Fibroblast of lung (primary cell): ENCODE measurements around the gene GIGYF2. TPM values are rescaled to one million over a fixed set of nuclear protein-coding genes. Genes with fewer than 3 reads are reported as not detected.

Source experiments
- DNase-seq, 2 donors: peaks; one replicate each; pipeline versions ENCODE4 v3.0.0 to v3.0.0-alpha.2; 2010; ENCODE audit warnings: low read depth in 2 of 2
- H2AFZ ChIP-seq: 2 replicates; pipeline ENCODE4 v1.5.1; 2012; ENCODE audit warnings: low read length, control low read depth, inconsistent platforms
- H3K27ac ChIP-seq: 2 replicates; pipeline ENCODE4 v1.5.1; 2011; ENCODE audit warnings: low read length, control low read depth; ENCODE audit not compliant: insufficient read depth
- H3K27me3 ChIP-seq: 2 replicates; pipeline ENCODE4 v1.5.1; 2011; ENCODE audit warnings: mild to moderate bottlenecking, low read length; ENCODE audit not compliant: control insufficient read depth, insufficient read depth
- H3K36me3 ChIP-seq: 2 replicates; pipeline ENCODE4 v1.5.1; 2011; ENCODE audit warnings: low read length; ENCODE audit not compliant: control insufficient read depth, insufficient read depth
- H3K4me1 ChIP-seq: 2 replicates; pipeline ENCODE4 v1.5.1; 2011; ENCODE audit warnings: low read length; ENCODE audit not compliant: control insufficient read depth, insufficient read depth; ENCODE audit errors: extremely low read depth
- H3K4me2 ChIP-seq: 2 replicates; pipeline ENCODE4 v1.5.1; 2011; ENCODE audit warnings: low read length, control low read depth; ENCODE audit not compliant: insufficient read depth; ENCODE audit errors: extremely low read depth
- H3K4me3 ChIP-seq, 4 experiments: fragments of 200-600 bp in 1 of 4; sonication (generic) in 1 of 4; replicated peaks in 1 of 4; 2 replicates each; pipeline ENCODE4 v1.5.1; 2011 to 2016; ENCODE audit warnings: low read length in 4 of 4, low read depth in 3 of 4, mild to moderate bottlenecking in 3 of 4, control low read depth in 2 of 4, inconsistent platforms in 1 of 4, mixed read lengths in 1 of 4; ENCODE audit not compliant: insufficient read depth in 1 of 4; ENCODE audit errors: control extremely low read depth in 1 of 4
- H3K79me2 ChIP-seq: 2 replicates; pipeline ENCODE4 v1.5.1; 2012; ENCODE audit warnings: mild to moderate bottlenecking, low read length, inconsistent platforms; ENCODE audit not compliant: control insufficient read depth, insufficient read depth
- H3K9ac ChIP-seq: 2 replicates; pipeline ENCODE4 v1.5.1; 2011; ENCODE audit warnings: mild to moderate bottlenecking, low read length, control low read depth; ENCODE audit not compliant: insufficient read depth
- H3K9me3 ChIP-seq: 2 replicates; pipeline ENCODE4 v1.5.1; 2012; ENCODE audit warnings: low read depth, low read length; ENCODE audit not compliant: control insufficient read depth, insufficient read depth
- H4K20me1 ChIP-seq: 2 replicates; pipeline ENCODE4 v1.5.1; 2011; ENCODE audit warnings: low read length; ENCODE audit not compliant: control insufficient read depth, insufficient read depth; ENCODE audit errors: extremely low read depth
- CTCF ChIP-seq, 2 donors: IDR thresholded peaks in 1 of 2; conservative IDR thresholded peaks in 1 of 2; 1 replicate in 1 of 2; 2 replicates in 1 of 2; pipeline ENCODE4 v1.5.1; 2011 to 2012; ENCODE audit warnings: low read length in 2 of 2, control low read depth in 1 of 2, inconsistent platforms in 1 of 2, low read depth in 1 of 2, mild to moderate bottlenecking in 1 of 2
- EZH2 ChIP-seq: IDR thresholded peaks from 2 replicates; pipeline ENCODE4 v1.5.1; 2012; ENCODE audit warnings: low read length, control low read depth, mild to moderate bottlenecking; ENCODE audit errors: missing control alignments
- polyA plus RNA-seq, 2 donors: library from polyadenylated mRNA; depleted of rRNA in 1 of 2; stranded (reverse) in 1 of 2; unstranded in 1 of 2; fragments of >200 nt; gene quantifications; 2 replicates each; pipeline ENCODE4 v1.2.1, GENCODE V29; 2011 to 2012; ENCODE audit warnings: missing spikeins in 1 of 2
- total RNA-seq: library from RNA; depleted of rRNA; stranded (reverse); fragments of >200 nt; gene quantifications from 2 replicates; pipeline ENCODE4 v1.2.1, GENCODE V29; 2014

GIGYF2 gene
- total and polyA plus RNA-seq, 2 donors (not counting 1 experiment from before 2014, with no cell fraction given): 31.1 to 64.7 TPM

- Histone ChIP-seq H4K20me1 (no peaks in the 10 kb centered on the region), H3K27me3 (no peaks in the 10 kb centered on the region), H2AFZ (no peak overlapping the region), H3K79me2 (no peaks in the 10 kb centered on the region), H3K9ac (no peak overlapping the region), H3K9me3 (no peaks in the 10 kb centered on the region), H3K4me1 (no peaks in the 10 kb centered on the region), H3K36me3 (no peaks in the 10 kb centered on the region), H3K27ac (no peak overlapping the region), H3K4me3 (no peak overlapping the region), H3K4me2 (no peak overlapping the region)
- peak; percentile 7 to 8 for DNase-seq
- TF ChIP-seq EZH2 (no peak), CTCF (conservative IDR thresholded peaks at IDR 0.05 in 1 of 2, IDR thresholded peaks at IDR 0.05 in 1 of 2; ENCODE audit: low read depth in 1 of 2, low read length in 2 of 2) (no peak)
Measured at GRCh38 chr2:232779934-232780333, 82.8 kb downstream of the GIGYF2 start.

GRCh38 chr2:232781765-232782164 lies 84.6 kb downstream of the GIGYF2 start:
- no peak overlapping the region for H3K4me3 ChIP-seq
- no peaks in the 10 kb centered on the region for H3K79me2 ChIP-seq
- TF ChIP-seq CTCF (conservative IDR thresholded peaks at IDR 0.05 in 1 of 2, IDR thresholded peaks at IDR 0.05 in 1 of 2; ENCODE audit: low read depth in 1 of 2, low read length in 2 of 2) (no peak), EZH2 (no peak)
- no peaks in the 10 kb centered on the region for H3K27me3 ChIP-seq
- H3K4me2 ChIP-seq: no peak overlapping the region
- H3K4me1 ChIP-seq: no peaks in the 10 kb centered on the region
- no peaks in the 10 kb centered on the region for H3K36me3 ChIP-seq
- no peak overlapping the region for H2AFZ ChIP-seq
- no peaks in the 10 kb centered on the region for H4K20me1 ChIP-seq
- H3K27ac ChIP-seq: no peak overlapping the region
- H3K9me3 ChIP-seq: no peaks in the 10 kb centered on the region
- H3K9ac ChIP-seq: no peak overlapping the region
- DNase-seq: peak; percentile 21 to 84

- H3K27ac ChIP-seq: no peak overlapping the region
- H3K9me3 ChIP-seq: no peaks in the 10 kb centered on the region
- no peaks in the 10 kb centered on the region for H3K4me1 ChIP-seq
- no peaks in the 10 kb centered on the region for H3K36me3 ChIP-seq
- no peaks in the 10 kb centered on the region for H4K20me1 ChIP-seq
- no peak overlapping the region for H2AFZ ChIP-seq
- TF ChIP-seq CTCF (conservative IDR thresholded peaks at IDR 0.05 in 1 of 2, IDR thresholded peaks at IDR 0.05 in 1 of 2; ENCODE audit: low read depth in 1 of 2, low read length in 2 of 2) (no peak), EZH2 (no peak)
- no peaks in the 10 kb centered on the region for H3K79me2 ChIP-seq
- no peak overlapping the region for H3K4me2 ChIP-seq
- H3K27me3 ChIP-seq: no peaks in the 10 kb centered on the region
- DNase-seq: no peak
- no peak overlapping the region for H3K4me3 ChIP-seq
- no peak overlapping the region for H3K9ac ChIP-seq
Measured at GRCh38 chr2:232783278-232783677, 86.1 kb downstream of the GIGYF2 start.
